SW 1271 (cell line): Measurements from ENCODE around the gene SH3TC1.

ENCODE experiments used
- DNase-seq, 2 experiments: peaks; one replicate each; lab custom pipeline; 2025; lab: John Stamatoyannopoulos, UW

SH3TC1 gene

DNA sequence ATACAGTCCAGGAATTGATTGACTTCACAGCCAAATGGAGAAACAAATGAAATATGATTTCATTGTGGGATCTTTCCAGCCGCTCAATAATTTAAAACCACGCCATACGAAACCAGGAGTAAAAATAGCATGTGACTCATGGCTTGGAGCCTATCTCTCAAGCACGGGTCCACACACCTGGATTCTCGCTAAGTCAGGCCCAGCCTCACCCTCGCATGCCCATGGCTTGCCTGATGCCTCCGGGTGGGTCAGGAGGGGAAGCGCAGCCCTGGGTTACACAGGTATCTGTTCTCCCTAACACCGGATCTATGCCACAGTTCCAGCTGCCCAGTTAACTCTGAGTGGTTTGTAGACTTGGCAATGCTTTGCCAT, 34.9 kb upstream of the SH3TC1 start:
- no peak for DNase-seq

DNA sequence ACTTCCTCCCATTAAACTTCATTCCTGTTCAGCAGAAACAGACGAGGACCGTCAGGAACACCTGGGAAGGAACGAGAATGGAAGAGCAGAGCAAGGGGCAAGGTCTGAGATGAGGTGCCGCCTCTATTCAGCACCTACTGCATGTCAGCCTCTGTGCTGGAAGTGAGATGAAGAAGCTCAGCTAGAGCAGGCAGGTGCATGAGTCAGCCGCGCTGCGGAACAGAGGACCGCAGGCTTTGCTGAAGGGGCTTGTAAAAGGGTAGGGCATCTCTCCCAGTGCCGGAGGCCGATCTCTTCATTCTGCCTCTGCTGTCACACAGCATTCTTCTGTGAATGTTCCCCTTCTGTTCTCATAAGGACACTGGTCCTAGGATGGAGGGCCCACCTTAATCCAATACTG, 34.4 kb upstream of the SH3TC1 start:
- no peak for DNase-seq

DNA sequence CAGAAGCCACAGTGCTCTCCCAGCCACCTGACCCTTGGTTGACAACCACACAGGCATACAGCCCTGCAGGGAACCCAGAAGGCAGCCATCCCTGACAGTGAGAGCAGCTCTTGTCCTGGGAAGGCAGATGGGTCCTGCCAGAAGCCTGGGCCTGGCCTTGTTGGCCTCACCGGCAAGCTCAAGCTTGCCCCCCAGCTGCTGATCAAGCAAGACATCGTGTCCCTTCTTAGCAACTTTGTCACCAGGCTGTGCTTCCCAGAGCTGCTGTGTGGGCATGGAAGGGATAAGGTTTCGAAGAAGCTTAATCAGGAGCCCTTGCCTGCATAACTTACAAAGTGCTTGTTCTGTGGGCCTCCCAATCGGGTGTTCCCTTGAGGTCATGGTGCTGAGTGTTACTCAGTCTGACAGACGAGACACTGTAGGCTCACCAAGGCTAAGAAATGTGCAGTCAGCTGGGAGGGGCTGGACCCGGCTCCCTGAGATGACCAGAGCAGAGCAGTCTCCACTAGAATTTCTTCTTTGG, 33.7 kb upstream of the SH3TC1 start:
- DNase-seq = no peak

DNA sequence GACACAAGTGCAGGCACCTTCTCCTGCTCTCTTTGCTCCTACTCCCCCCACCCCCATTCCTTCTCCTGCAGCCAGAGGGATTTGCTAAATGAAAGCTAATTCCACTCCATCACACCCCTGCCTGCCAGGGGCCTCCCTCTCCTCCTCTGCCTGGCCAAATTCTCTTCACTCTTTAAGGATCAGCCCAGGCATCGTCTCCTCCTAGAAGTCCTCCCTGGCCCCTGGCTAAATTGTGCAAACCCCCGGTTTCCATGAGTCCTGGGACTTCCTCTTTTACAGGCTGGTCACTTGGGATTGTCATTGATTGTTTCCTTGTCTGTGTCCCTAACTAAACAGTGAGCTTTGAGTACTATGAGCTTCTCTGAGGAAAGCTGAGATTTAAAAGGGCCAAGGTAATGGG, 31.8 kb upstream of the SH3TC1 start:
- DNase-seq = no peak

DNA sequence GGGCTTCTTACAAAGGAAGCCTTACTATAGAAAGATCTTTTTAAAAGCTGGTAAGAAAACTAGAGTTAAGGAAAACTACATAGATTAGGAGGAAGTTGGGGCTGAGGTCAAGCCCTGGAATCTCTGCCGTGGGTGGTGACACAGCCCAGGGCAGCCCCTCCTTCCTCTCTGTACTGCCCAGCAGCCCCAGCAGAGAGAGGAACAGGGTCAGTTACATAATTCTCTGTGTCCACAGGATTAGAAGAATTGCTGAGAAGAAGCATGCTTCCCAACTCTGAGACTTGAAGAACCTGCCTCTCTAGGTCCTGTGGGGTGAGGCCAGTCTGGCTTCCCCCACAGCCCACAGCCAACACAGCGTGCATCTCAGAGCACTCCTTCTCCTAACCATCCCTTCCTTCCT, 31.3 kb upstream of the SH3TC1 start:
- no peak for DNase-seq

DNA sequence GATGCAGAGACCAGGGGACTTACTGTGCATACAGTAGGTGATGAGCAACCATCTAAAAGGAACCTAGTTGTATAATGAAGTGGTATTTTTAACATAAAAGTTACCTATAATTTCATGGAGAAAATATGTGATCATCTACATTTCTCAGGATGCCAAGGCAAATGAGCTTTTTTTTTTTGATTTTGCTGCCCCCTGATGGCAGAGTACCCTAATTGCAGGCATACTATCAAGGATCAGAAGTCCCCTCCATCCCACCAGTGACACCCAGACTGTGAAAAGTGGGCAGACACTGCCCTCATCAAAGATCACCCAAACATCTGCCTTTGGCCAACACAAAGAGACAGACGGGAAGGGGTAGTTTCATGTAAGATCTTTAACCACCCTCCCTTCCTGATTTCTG, 30.9 kb upstream of the SH3TC1 start:
- no peak for DNase-seq

DNA sequence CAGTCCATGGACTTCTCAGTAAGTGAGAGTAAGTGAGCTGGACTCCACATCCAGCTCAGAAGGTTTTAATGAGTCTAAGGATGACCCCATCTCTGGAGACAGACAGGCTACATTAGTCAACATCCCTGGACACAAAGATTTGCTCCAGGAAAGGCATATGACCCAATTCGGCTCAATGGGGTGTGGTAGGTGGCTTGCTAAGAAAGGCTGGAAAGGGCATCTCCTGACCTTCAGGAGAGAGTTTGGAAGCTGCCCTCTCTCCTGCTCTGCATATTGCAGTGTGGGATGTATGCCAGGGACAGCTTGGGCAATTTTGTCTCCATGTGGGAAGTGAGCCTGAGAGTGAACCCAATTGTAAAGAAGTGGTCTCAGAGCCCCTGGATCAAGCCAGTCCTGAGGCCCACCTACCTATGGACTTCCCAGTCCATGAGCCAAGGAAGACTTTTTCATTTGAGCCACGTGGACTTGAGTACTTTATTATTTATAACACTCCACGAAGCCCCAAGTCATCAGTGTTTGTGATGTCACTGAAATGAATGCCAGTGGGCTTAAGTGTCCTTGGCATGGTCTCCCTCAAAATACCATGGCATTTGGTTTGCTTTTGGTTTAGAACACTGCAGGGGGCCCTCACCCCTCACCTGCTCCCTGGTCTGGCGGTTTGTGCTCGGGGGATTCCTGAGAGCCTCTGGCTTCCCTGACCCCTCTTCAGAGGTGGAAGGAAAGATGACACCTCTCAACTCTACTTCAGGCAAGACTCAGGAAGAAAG, 30.1 kb upstream of the SH3TC1 start:
- no peak for DNase-seq

DNA sequence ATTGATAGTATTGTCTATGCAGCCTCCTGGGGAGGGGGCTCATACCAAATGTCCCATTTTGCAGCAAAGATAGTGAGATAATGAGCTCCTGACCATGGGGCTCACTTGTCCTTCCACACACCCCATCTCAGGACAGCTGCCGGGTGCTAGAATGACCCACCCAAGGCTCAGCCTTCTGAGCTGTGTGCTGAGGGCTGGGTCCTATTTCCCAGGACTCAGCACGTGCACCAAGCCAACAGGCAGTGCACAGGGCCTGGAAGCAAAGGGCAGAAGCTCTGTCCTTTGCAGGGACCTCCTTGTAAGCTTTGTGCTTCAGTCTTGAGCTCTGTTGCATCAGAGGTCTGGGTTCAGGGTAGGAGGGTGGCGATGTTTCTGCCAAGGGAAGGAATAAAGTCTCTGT, 29.3 kb upstream of the SH3TC1 start:
- DNase-seq = no peak

DNA sequence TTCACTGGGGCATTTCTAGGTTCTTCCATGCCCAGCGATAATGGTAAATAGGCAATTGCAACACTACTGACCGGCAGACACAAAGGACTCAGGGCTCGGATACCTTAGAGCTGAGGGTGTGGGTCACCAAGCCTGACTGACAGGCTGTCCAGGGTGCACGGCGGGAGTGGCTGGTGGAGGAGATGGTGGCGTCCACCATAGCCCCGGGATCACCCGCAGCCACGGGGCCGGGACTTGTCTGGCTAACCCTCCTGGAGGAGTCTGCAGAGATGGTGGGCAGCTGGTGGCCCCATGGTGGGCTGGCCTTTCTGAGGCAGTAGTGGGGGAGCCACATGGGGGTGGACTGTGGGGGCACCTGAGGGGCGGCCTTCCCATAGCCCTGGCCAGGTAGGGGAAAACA, 28.7 kb upstream of the SH3TC1 start:
- DNase-seq = no peak

DNA sequence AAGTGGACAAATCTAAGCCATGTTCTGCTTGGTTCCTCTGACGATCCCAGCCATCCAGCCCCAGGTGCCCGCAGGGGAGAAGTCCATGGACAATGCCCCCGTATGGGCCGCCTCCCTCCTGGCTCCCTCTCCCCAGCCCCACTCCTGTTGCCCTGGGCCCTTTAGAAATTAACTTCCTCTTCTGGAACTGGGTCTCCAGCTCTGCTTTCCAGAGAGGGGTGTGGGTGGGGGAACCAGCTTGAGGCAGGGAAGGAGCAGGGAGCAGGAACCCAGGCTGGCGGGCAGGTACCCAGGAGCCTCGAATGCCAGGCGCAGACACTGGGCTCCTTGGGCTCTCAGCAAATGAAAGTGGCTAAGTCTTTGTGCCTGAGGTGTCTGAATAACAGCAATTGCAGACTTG, 27.8 kb upstream of the SH3TC1 start:
- DNase-seq = no peak

DNA sequence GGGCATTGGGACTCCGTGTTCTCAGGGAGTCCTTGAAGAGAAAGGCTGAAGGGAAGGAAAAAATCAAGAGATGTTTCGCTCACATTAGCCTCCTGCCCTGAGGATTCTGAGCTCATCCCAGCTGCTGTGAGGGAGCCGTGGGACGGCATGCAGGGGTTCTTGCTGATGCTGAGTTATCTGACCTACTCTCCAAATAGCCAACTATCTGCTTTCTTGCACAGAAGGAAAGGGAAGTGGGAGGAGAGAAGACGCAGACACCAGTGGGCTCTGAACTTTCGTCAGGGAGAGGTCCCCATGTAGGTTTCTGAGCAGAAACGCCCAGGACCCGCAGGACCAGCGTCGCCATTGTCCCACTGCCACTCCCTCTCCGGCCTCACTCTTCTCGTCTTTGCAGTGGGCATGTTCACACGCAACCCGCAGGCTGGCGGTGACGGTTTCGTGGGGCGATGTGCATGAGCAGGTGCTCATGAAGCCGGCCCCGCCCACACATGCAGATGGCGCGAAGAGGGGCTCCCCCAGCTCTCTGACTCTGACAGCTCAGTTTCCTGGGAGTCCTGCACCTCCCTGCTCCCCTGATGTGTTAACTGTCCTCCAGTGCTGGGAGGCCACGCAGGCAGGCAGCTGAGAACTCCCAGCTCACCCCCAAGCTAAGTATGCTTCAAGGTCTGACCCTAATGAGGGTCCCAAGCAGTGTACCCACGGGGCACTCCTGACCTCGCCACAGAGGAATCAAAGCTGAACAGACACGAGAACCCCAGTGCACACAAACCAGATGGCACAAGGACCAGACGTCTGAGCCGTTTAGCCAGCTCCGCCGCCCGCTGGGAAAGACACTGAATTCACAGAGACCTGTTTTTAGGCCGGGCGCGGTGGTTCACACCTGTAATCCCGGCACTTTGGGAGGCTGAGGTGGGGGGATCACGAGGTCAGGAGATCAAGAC, 26.8 kb upstream of the SH3TC1 start:
- DNase-seq = no peak

DNA sequence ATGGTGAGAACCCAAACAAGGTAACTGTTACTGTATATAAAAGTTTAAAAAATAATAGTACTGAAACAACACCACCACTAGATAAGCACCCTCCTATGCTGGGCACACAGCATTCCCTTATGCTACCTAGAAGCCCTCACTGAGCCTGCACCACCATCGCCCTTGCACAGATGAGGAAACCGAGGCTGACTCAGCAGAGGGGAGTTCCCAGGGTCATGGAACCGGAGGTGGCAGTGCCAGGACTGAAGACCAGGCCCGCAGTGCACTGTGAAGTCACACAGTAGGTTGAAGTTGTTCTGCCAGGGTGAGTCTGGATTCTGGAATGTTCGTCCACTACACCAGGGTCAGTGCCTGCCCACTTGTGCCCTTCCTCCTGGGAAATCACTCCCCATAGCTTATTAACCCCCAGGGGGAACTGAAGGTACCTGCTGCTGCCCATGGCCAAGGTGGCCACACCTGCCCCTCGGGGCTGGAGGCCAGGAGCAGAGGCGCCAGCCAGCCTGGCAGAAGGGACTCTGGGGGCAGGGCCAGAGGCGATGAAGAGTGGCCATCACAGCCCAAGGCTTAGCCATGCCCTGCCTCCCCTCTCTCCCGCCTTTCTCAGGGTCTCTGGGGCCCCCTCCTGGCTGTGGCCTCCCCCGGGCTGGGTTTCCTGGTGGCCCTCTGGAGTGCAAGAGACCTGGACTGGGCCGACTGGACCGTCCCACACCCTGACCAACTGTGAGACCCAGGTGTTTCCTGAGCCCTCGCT, 25.4 kb upstream of the SH3TC1 start:
- no peak for DNase-seq

DNA sequence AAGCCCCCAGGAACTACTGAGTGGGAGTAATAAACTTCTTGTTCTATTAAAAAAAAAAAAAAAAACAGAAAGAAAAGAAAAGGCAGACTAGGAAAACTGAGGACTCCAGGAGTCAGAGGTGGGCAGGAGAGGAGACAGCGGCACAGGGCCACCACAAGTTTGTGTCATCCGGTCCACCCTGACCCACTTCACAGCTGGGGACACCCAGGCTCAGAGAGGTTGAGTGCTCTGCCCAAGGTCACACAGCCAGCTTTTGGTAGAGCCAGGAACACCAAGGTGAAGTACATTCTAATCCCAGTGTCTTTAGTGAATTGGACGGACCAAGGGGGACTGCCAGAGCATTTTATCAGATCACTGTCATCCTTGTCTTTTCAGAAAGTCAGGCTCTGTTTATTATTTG, 24.1 kb upstream of the SH3TC1 start:
- DNase-seq = no peak

DNA sequence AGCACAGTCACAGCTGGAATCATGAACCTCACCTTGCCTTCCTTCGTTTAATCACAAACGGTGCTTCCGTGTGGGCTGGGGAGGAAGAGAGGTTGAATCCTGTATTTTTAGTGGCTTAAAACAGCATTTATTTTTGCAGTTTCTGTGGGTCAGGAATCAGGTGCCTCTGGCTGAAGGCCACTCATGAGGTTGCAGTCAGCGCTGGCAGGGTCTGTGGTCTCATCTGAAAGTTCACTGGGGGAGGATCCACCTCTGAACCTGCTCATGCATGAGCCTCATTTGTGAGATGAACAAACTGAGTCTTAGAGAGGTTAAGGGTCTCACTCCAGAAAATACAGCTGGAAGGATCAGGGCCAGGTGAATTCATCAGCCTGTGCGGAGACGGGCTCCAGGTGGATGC, 23.4 kb upstream of the SH3TC1 start:
- no peak for DNase-seq

DNA sequence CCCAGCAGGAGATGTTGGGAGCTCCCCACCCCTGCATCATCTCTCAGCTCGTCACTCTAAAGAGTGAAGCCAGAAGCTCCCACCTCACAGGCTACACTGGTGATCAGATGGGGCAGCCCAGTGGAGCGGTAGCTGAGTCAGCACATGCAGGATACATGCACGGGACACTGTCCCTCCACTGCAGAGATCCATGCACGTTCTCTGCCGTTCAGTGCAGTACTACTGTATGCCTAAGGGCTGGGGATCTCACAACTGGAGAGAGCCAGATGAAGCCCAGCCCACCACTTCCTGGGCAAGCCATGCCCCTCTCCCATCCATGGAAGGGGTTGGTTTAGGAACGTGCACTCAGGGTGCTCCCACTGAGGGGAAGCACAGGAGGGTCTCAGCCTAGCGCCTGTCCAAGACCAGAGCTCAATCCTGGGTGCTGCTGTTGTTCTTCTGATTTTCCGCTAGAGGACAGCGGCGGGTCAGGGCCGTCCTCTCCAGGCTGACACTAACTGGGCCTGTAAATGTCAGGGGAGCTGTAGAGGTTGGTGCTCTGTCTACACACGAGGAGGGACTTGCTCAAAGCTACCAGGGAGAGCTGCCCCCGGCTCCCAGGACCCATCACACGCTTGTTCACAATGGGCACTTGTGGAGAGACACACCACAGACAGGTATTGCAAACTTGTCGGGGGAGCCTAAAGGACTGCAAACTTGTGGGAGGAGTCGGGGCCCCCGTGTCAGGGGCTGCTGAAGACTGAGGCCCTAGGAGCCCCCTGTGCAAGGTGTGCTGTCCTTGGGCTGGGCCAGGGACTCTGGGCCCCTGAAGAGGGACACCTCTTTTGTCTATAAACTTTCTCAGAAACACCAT, 22.3 kb upstream of the SH3TC1 start:
- DNase-seq = peak in 1 of 2 experiments; percentile 51

DNA sequence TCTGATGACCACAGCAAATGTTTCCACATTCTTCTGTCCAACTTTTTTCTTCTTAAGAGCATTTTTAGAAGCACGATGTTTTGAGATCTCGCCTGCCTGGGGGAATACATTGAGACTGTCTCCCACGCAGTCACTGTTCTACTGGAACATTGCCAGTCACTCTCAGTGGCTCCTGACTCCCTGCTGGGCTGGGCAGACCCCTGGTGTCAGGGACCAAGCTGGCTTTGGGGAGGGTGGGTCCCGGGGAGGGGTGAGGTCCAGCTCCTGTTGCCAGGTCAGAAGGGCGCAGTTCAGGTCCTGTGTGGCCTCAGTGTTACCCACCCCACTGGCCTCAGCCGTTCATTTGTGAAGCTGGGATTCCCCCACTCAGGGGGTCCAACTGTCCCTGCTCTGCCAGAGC, 21.5 kb upstream of the SH3TC1 start:
- no peak for DNase-seq

DNA sequence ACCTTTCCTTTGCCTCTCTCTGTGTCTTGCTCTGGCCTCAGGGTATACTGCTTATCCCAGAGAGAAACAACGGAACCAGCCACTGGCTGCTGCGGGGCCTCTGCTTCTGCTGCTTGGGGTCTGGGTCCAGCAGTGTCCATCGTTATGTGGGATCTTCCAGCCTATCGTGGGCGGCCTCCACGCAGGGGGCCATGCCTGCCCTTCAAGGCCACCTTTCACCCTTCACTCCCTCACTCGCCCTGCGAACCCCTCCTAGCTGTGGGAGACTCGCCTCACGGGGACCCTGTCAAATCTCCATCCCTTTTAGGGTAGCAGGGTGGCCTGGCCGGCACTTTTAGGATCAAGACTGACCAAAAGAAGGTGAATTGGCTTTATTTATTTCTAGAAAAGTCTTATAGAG, 21.1 kb upstream of the SH3TC1 start:
- DNase-seq = no peak

DNA sequence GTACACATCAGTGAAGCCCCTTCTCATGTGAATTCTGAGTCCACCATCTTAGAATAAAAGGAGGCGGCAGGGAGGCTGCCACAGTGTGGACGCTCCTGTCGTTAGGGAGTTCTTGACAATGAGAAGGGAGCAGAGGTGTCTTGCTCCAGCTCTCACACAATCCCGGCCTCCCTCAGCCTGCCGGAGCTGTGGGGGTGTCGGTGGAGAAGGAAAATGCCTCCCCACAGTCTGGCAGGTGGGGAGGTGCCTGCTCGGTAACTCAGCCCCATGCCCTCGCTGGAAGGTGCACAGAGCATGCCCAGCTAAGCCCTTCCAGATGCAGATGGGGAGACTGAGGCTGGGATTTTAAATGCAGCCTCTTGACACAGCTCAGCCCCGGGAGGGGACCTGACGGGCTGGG, 20.0 kb upstream of the SH3TC1 start:
- no peak for DNase-seq

DNA sequence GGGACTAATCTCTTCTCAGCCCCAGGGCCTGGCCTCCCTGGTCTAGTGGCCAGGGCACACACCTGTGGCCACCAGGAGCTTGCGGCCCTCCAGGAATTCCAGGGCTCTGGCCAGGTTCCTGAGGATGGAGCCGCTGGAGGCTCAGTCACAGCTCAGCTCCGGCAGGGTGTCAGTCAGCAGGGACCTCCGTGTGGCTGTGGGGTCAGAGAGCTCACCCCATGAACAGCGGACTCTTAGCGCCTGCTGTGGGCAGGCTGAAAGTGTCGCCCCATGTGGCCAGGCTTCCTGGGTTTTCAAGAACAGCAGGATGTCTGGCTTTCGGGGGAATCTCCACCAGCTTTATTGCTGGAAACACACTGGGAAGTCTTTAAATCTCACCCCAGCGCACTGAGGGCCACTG, 19.3 kb upstream of the SH3TC1 start:
- DNase-seq = no peak

DNA sequence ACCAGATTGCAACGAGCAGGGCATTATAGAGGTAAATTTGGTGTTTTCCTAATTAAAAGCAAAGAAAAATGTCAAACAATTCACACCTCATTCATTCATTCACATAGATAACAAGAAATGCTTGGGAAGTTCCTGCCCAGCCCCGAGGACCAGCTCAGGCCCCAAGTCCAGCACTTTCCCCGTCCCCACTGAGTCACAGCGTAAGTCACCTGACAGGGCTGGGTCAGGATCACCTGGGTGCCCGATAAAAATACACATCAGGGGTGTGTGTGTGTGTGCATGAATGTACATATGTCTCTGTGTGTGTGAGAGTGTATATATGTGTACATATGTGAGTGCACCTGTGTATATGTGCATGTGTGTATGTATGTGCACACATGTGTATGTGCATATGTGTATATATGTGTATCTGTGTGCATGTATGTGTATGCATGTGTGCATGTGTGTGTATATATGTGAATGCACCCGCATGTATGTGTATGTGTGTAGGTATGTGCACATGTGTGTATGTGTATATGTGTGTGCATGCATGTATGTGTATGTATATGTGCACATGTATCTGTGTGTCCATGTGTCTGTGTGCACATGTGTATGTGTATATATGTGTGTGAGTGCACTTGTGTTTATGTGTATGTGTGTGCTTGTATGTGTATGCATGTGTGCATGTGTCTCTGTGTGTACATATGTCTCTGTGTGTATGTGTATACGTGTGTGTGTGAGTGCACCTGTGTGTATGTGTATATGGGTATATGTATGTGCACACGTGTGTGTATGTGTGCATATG, 18.6 kb upstream of the SH3TC1 start:
- DNase-seq = no peak

DNA sequence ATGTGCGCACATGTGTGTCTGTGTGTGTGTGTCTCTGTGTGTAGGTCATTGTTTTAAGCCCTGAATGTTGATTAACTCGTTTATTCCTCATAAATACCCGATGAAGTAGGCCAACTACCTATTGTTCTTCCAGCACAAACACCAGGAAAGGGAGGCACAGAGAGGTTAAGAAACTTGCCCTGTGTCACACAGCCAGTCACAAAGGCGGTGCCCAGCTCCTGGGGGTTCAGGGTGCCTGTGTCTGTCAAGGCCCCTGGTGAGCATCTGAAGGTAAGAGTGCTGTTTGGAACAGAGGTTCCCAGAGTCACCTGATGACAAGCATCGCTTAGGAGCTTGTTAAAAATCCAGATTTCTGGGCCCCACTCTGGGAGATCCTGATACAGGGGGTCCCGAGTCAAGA, 18.0 kb upstream of the SH3TC1 start:
- no peak for DNase-seq
